GM19023 (cell line): ENCODE data around the gene CHST7.

Experiments used
- ATAC-seq: cut with Tn5 transposase; IDR thresholded peaks from one replicate; pipeline ENCODE4 v1.9.1; 2021; ENCODE audit warnings: mild to moderate bottlenecking, moderate library complexity; ENCODE audit not compliant: unreplicated experiment

The CHST7 gene

DNA sequence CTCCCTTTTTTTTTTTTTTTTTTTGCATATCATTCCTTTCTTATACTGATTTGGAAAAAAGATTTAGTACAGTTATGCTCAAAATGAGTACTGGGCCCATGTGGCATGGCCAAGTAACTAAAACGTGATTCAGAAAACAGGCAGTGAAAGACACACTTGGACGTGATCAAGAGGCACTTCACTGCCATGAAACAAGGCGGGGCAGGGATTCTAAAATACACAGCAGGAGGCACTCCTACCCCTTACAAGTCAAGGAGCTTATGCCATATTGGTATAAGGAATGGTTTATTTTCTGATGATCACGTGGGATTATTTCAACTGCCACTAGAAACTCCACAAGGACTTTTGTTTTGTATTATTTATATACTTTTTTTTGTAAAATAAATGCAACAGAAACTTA lies 72.0 kb downstream of the CHST7 start:
- ATAC-seq = no peak

DNA sequence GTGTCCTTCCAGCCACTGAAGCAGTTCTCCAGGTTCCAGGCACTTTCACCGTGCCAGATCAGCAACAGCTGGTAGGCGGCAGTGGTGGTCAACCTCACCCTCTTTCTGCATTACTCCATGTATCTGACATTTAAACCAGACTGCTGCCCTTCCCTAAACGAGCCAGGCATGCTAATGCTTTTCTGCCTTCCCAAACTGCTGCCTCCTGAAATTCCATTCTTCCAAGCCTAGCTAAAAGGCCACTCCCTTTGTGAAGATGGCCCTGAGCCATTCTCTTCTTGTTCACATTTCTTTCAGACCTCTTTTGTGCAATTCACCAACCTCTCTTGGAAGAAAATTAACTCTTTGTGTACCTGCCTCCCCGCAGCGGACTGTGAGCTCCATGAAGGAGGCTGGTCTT lies 73.7 kb downstream of the CHST7 start:
- ATAC-seq = no peak
